H1 (cell line): ENCODE data around the gene DLL1. TPM values are rescaled to one million over a fixed set of nuclear protein-coding genes. Genes with fewer than 3 reads are reported as not detected.

Source experiments
- CTCF ChIA-PET: fragments of 300-600 bp; sonication (Branson Sonifier 250); formaldehyde crosslinking; loops from one replicate; lab custom pipeline; 2021; ENCODE audit not compliant: partially characterized antibody; lab: Charles Lee
- POLR2A ChIA-PET: fragments of 300-600 bp; sonication (Branson Sonifier 250); formaldehyde crosslinking; loops from one replicate; lab custom pipeline; 2021; ENCODE audit warnings: inconsistent platforms; ENCODE audit not compliant: partially characterized antibody; lab: Charles Lee
- DNase-seq, 2 experiments: peaks; one replicate each; pipeline versions ENCODE4 v3.0.0 to v3.0.0-alpha.2; 2010 to 2022; ENCODE audit warnings: low spot score in 2 of 2, low read depth in 1 of 2, mixed read lengths in 1 of 2
- FAIRE-seq: peaks from 2 replicates; lab custom pipeline; 2011; peaks lifted over from hg19 to GRCh38; lab: Jason Lieb, UNC
- H2AFZ ChIP-seq: 2 replicates; pipeline ENCODE4 v1.8.1; 2012; ENCODE audit warnings: low read length, inconsistent platforms
- H2AK5ac ChIP-seq: 2 replicates; pipeline ENCODE4 v1.6.1; 2013; ENCODE audit warnings: low read depth, low read length
- H2BK120ac ChIP-seq: replicated peaks from 2 replicates; pipeline ENCODE3; 2013; ENCODE audit warnings: low read depth, low read length, inconsistent platforms
- H2BK12ac ChIP-seq: 2 replicates; pipeline ENCODE4 v1.6.1; 2013; ENCODE audit warnings: low read depth, low read length
- H2BK15ac ChIP-seq: 2 replicates; pipeline ENCODE4 v1.6.1; 2013; ENCODE audit warnings: low read length
- H2BK20ac ChIP-seq: 2 replicates; pipeline ENCODE4 v1.6.1; 2013; ENCODE audit warnings: low read length
- H2BK5ac ChIP-seq: 2 replicates; pipeline ENCODE4 v1.6.1; 2013; ENCODE audit warnings: low read depth, low read length
- H3K14ac ChIP-seq: 2 replicates; pipeline ENCODE4 v1.6.1; 2013; ENCODE audit warnings: inconsistent platforms; ENCODE audit not compliant: insufficient read length
- H3K18ac ChIP-seq: 2 replicates; pipeline ENCODE4 v1.6.1; 2013; ENCODE audit warnings: low read length; ENCODE audit errors: extremely low read depth
- H3K23ac ChIP-seq: 2 replicates; pipeline ENCODE4 v1.6.1; 2013; ENCODE audit warnings: inconsistent platforms; ENCODE audit not compliant: insufficient read length
- H3K23me2 ChIP-seq: 2 replicates; pipeline ENCODE4 v1.6.1; 2013; ENCODE audit warnings: low read depth, low read length
- H3K27ac ChIP-seq: 2 replicates; pipeline ENCODE4 v1.6.1; 2011; ENCODE audit warnings: low read depth, low read length, inconsistent platforms
- H3K27me3 ChIP-seq, 4 experiments: replicated peaks in 1 of 4; 1 replicate in 1 of 4; 2 replicates in 3 of 4; pipeline versions ENCODE4 v1.6.1 to v1.8.1; 2011 to 2013; ENCODE audit warnings: low read length in 3 of 4, mild to moderate bottlenecking in 3 of 4, inconsistent platforms in 2 of 4, mixed read lengths in 2 of 4, moderate library complexity in 1 of 4; ENCODE audit not compliant: control insufficient read depth in 3 of 4, insufficient read depth in 3 of 4; ENCODE audit errors: extremely low read depth in 1 of 4
- H3K36me3 ChIP-seq, 4 experiments: 2 replicates each; pipeline versions ENCODE4 v1.6.1 to v1.8.1; 2011 to 2013; ENCODE audit warnings: mild to moderate bottlenecking in 4 of 4, low read length in 3 of 4, moderate library complexity in 2 of 4, control low read depth in 1 of 4, inconsistent platforms in 1 of 4; ENCODE audit not compliant: insufficient read depth in 4 of 4, control insufficient read depth in 2 of 4
- H3K4ac ChIP-seq: replicated peaks from 2 replicates; pipeline ENCODE3; 2013; ENCODE audit warnings: low read length, low read depth, mixed read lengths, inconsistent platforms; ENCODE audit not compliant: insufficient read length
- H3K4me1 ChIP-seq, 4 experiments: replicated peaks in 1 of 4; 1 replicate in 1 of 4; 2 replicates in 3 of 4; pipeline versions ENCODE4 v1.6.1 to v1.8.1; 2011 to 2013; ENCODE audit warnings: low read length in 3 of 4, inconsistent platforms in 2 of 4, mixed read lengths in 1 of 4; ENCODE audit not compliant: insufficient read depth in 4 of 4, control insufficient read depth in 3 of 4
- H3K4me2 ChIP-seq, 2 experiments: 2 replicates each; pipeline versions ENCODE4 v1.6.1 to v1.8.1; 2011 to 2013; ENCODE audit warnings: low read depth in 2 of 2, low read length in 2 of 2, control low read depth in 1 of 2, inconsistent platforms in 1 of 2, mild to moderate bottlenecking in 1 of 2; ENCODE audit not compliant: insufficient read depth in 1 of 2
- H3K4me3 ChIP-seq, 4 experiments: fragments of 200-600, 300-600 bp in 1 of 4; sonication (generic), shearing (Covaris generic), sonication (Bioruptor Twin) in 1 of 4; 2 replicates each; pipeline versions ENCODE4 v1.5.1 to v1.8.1; 2011 to 2016; ENCODE audit warnings: low read length in 4 of 4, low read depth in 3 of 4, control low read depth in 2 of 4, inconsistent platforms in 2 of 4, mild to moderate bottlenecking in 2 of 4, mixed read lengths in 1 of 4, moderate library complexity in 1 of 4; ENCODE audit not compliant: insufficient read depth in 2 of 4; ENCODE audit errors: extremely low read depth in 1 of 4
- H3K56ac ChIP-seq: replicated peaks from 2 replicates; pipeline ENCODE3; 2013; ENCODE audit warnings: low read depth, mild to moderate bottlenecking, mixed read lengths, low read length, inconsistent platforms; ENCODE audit not compliant: insufficient read length
- H3K79me1 ChIP-seq: 2 replicates; pipeline ENCODE4 v1.6.1; 2013; ENCODE audit warnings: low read depth, low read length, control low read depth
- H3K79me2 ChIP-seq, 2 experiments: 2 replicates each; pipeline versions ENCODE4 v1.6.1 to v1.8.1; 2012 to 2013; ENCODE audit warnings: low read length in 2 of 2, mild to moderate bottlenecking in 2 of 2, inconsistent platforms in 1 of 2; ENCODE audit not compliant: insufficient read depth in 2 of 2, control insufficient read depth in 1 of 2
- H3K9ac ChIP-seq, 4 experiments: replicated peaks in 1 of 4; 1 replicate in 1 of 4; 2 replicates in 3 of 4; pipeline versions ENCODE4 v1.6.1 to v1.8.1; 2011 to 2013; ENCODE audit warnings: low read depth in 3 of 4, low read length in 3 of 4, control low read depth in 2 of 4, mild to moderate bottlenecking in 2 of 4, moderate library complexity in 2 of 4, inconsistent platforms in 1 of 4; ENCODE audit errors: extremely low read depth in 1 of 4
- H3K9me3 ChIP-seq, 2 experiments: 2 replicates each; pipeline versions ENCODE4 v1.6.1 to v1.8.1; 2012 to 2013; ENCODE audit warnings: mild to moderate bottlenecking in 2 of 2, moderate library complexity in 2 of 2, control low read depth in 1 of 2, inconsistent platforms in 1 of 2, low read depth in 1 of 2, low read length in 1 of 2, mixed read lengths in 1 of 2; ENCODE audit not compliant: insufficient read depth in 2 of 2
- H4K20me1 ChIP-seq, 2 experiments: replicated peaks in 1 of 2; 2 replicates each; pipeline versions ENCODE3 to v1.8.1; 2011 to 2013; ENCODE audit warnings: inconsistent platforms in 2 of 2, low read length in 2 of 2, mild to moderate bottlenecking in 1 of 2; ENCODE audit not compliant: insufficient read depth in 2 of 2, control insufficient read depth in 1 of 2
- H4K5ac ChIP-seq: 2 replicates; pipeline ENCODE4 v1.6.1; 2013; ENCODE audit warnings: low read length, low read depth, mixed read lengths, inconsistent platforms; ENCODE audit not compliant: insufficient read length
- H4K8ac ChIP-seq: 2 replicates; pipeline ENCODE4 v1.8.0; 2013; ENCODE audit warnings: mild to moderate bottlenecking, moderate library complexity, low read length, inconsistent platforms; ENCODE audit not compliant: insufficient read depth; ENCODE audit errors: extremely low read depth
- H4K91ac ChIP-seq: replicated peaks from 2 replicates; pipeline ENCODE3; 2013; ENCODE audit warnings: low read length, mixed read lengths, inconsistent platforms; ENCODE audit not compliant: insufficient read length
- EZH2 ChIP-seq: fragments of 200-600 bp; sonication (generic); IDR thresholded peaks from 2 replicates; pipeline ENCODE4 v1.7.1; 2012; ENCODE audit warnings: low read depth, mild to moderate bottlenecking, moderate library complexity, low read length, inconsistent platforms; ENCODE audit not compliant: severe bottlenecking
- NRF1 ChIP-seq: IDR thresholded peaks from 2 replicates; pipeline ENCODE4 v1.6.1; 2011; ENCODE audit warnings: mild to moderate bottlenecking, low read depth, low read length, improper control_type of control experiment
- RAD21 ChIP-seq, 2 experiments: IDR thresholded peaks in 1 of 2; conservative IDR thresholded peaks in 1 of 2; 2 replicates each; pipeline ENCODE4 v1.6.1; 2011; ENCODE audit warnings: low read depth in 2 of 2, low read length in 2 of 2, improper control_type of control experiment in 1 of 2, inconsistent platforms in 1 of 2, mild to moderate bottlenecking in 1 of 2, moderate library complexity in 1 of 2
- SIN3A ChIP-seq, 2 experiments: IDR thresholded peaks in 1 of 2; conservative IDR thresholded peaks in 1 of 2; 2 replicates each; pipeline ENCODE4 v1.6.1; 2011 to 2012; ENCODE audit warnings: low read length in 2 of 2, improper control_type of control experiment in 1 of 2, low read depth in 1 of 2, mild to moderate bottlenecking in 1 of 2
- TCF12 ChIP-seq: IDR thresholded peaks from 2 replicates; pipeline ENCODE4 v1.6.1; 2011; ENCODE audit warnings: low read depth, mild to moderate bottlenecking, low read length
- WGBS, 2 experiments: shearing (Covaris generic) in 1 of 2; methylation state at CpG; one replicate each; pipeline versions ENCODE4 v1.1.6 to v1.1.7; 2013 to 2015; ENCODE audit warnings: low lambda C conversion rate in 2 of 2, mixed read lengths in 2 of 2, inconsistent platforms in 1 of 2, low coverage in 1 of 2, missing lambda C conversion rate in 1 of 2; ENCODE audit not compliant: insufficient replicate concordance in 2 of 2, insufficient coverage in 1 of 2, insufficient read length in 1 of 2; ENCODE audit errors: extremely low coverage in 1 of 2, missing lambda C conversion rate in 1 of 2; 5-methylcytosine and 5-hydroxymethylcytosine counted together
- polyA plus RNA-seq, 7 experiments: library from polyadenylated mRNA; depleted of rRNA in 3 of 7; stranded (reverse) in 5 of 7; unstranded in 2 of 7; fragments of >200 nt in 5 of 7; fragments of 200-250 nt in 2 of 7; gene quantifications; 1 replicate in 5 of 7; 2 replicates in 1 of 7; 4 replicates in 1 of 7; pipeline versions ENCODE4 v1.2.1 to v1.2.3, GENCODE V29; 2011 to 2013; ENCODE audit warnings: missing spikeins in 2 of 7, mixed read lengths in 2 of 7
- total RNA-seq: library from RNA; stranded (reverse); fragmentation: NEBNext Ultra II Directional; extraction: Animal tissue kit (Norgen Biotek cat#: 25700); gene quantifications from 2 replicates; pipeline ENCODE4 v1.2.1, GENCODE V29; 2021

DLL1 gene
- total and polyA plus RNA-seq, 2 of the 8 experiments (the other 6 are each of a cell fraction or from before 2014, with no cell fraction given): 1.7 to 3.8 TPM

DNA sequence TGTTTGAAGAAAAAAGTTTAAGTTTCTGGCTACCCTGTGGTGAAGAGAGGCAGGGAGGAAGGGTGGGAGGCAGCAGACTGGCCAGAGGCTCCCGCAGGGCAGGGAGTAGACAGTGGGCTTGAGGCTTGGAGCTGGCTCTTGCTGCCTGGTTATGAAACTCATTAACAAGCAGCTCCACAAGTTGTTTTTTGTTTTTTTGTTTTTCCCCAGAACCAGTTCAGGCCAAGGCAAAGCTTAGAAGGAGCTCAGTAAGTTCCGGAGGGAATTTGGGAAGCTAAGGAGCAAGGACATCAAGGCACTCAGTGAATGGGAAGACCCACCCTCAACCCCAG, 4.0 kb downstream of the DLL1 start:
- no peak overlapping the region for H2AFZ ChIP-seq

More for the DNA sequence above, 4.0 kb downstream of the DLL1 start:
- H3K79me1 ChIP-seq: no peaks in the 10 kb centered on the region
- peak; percentile 25 for TF ChIP-seq EZH2
- TF ChIP-seq NRF1: no peak
- no peak for TF ChIP-seq SIN3A (conservative IDR thresholded peaks at IDR 0.05 in 1 of 2, IDR thresholded peaks at IDR 0.05 in 1 of 2; ENCODE audit: low read depth in 1 of 2, low read length in 2 of 2)
- TF ChIP-seq RAD21 (IDR thresholded peaks at IDR 0.05 in 1 of 2, conservative IDR thresholded peaks at IDR 0.05 in 1 of 2; ENCODE audit: low read depth in 2 of 2, low read length in 2 of 2): peak in 1 of 2 experiments; percentile 3; a peak in 1 of 4 replicates
- no peak for TF ChIP-seq TCF12
- no peak overlapping the region for H2BK5ac ChIP-seq
- no peak overlapping the region for H3K27ac ChIP-seq
- no peak overlapping the region for H4K8ac ChIP-seq
- no peak overlapping the region for H4K5ac ChIP-seq
- no peak overlapping the region for H2BK120ac ChIP-seq
- no peak overlapping the region for H4K91ac ChIP-seq
- H2BK20ac ChIP-seq: 0 out of 2 replicates have a peak overlapping the region, but pooled peaks have one; percentile 48
- ChIA-PET POLR2A (interaction anchor here (0.8 to 2.3 kb wide), 6 partner anchors 8 to 271 kb away, joined by 3 to 9 read pairs (median 3); no protein-coding TSS in a partner anchor), CTCF (interaction anchor here (0.6 kb wide), 2 partner anchors 135 to 163 kb away, joined by 3 read pairs; no protein-coding TSS in a partner anchor)
- H3K79me2 ChIP-seq: no peaks in the 10 kb centered on the region
- H3K4me3 ChIP-seq: peak overlapping the region in 1 of 4 experiments; percentile 33; a peak in 2 of 8 replicates
- H3K23me2 ChIP-seq: peaks cover 21% of the 10 kb centered on the region; the same call in 1 of the 2 replicates
- no peak overlapping the region for H3K23ac ChIP-seq
- 46% methylated on average over 2 of the region's 2 CpGs; no CpG with 5 or more reads in 1 of the 2 experiments for WGBS, 2 experiments
- no peak overlapping the region for H2AK5ac ChIP-seq
- no peak overlapping the region for H2BK15ac ChIP-seq
- H3K27me3 ChIP-seq: peaks cover 28 to 64% (median 55%) of the 10 kb centered on the region in 4 experiments
- no peak overlapping the region for H3K4ac ChIP-seq
- no peak overlapping the region for H3K14ac ChIP-seq
- FAIRE-seq (no peak), DNase-seq (no peak)
- H3K4me1 ChIP-seq: peaks cover 8 to 33% (median 18%) of the 10 kb centered on the region in 4 experiments
- 0 out of 2 replicates have a peak overlapping the region, but pooled peaks have one; percentile 43 for H2BK12ac ChIP-seq
- peaks cover 2 to 34% (median 12%) of the 10 kb centered on the region in 4 experiments; a peak in 4 of 8 replicates for H3K36me3 ChIP-seq
- H3K4me2 ChIP-seq: peak overlapping the region; percentile 40 to 59
- no peaks in the 10 kb centered on the region for H3K9me3 ChIP-seq
- H3K18ac ChIP-seq: peak overlapping the region; percentile 71
- peaks cover 13 to 14% of the 10 kb centered on the region in 2 experiments for H4K20me1 ChIP-seq
- no peak overlapping the region for H3K56ac ChIP-seq
- no peak overlapping the region for H3K9ac ChIP-seq
